Stomach (tissue), 4 donors: ENCODE measurements around the gene MYO16.

Experiments
- EP300 ChIP-seq: sonication (generic); formaldehyde crosslinking; IDR thresholded peaks from one replicate; pipeline ENCODE4 v1.6.1; 2017; ENCODE audit warnings: antibody characterized with exemption
- POLR2A ChIP-seq, 4 donors: fragments of 450-650 bp; IDR thresholded peaks; one replicate each; pipeline ENCODE4 v1.6.1; 2016; ENCODE audit warnings: antibody characterized with exemption in 4 of 4, control low read depth in 2 of 4, mild to moderate bottlenecking in 1 of 4, moderate library complexity in 1 of 4
- TF ChIP-seq, protein P1 (sequence below), 7 experiments: fragments of 450-650 bp in 4 of 7; fragments of 200-600 bp in 3 of 7; sonication (generic) in 3 of 7; IDR thresholded peaks; one replicate each; pipeline ENCODE4 v1.5.1; 2016 to 2019; ENCODE audit warnings: antibody characterized with exemption in 7 of 7, control low read depth in 2 of 7, mild to moderate bottlenecking in 1 of 7

DNA sequence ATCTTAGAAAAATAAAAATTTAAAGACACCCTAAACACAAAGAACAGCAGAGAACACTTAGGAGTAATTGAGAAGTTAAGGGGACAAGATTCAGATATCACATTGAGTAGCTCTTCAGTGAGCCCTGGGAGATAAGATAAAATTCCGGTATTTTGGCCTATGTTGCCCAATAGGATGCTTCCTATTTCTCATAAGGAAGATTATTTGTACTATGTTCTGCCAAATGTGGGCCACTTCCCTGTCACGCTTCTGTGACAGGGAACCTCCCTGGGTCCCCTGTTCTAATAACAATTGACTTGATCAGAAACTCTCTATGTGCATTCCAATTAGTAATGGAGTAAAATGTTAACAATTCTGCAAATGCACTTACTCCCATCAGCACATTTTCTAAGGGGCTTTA, 310.7 kb downstream of the MYO16 start:
- TF ChIP-seq, protein P1, sequence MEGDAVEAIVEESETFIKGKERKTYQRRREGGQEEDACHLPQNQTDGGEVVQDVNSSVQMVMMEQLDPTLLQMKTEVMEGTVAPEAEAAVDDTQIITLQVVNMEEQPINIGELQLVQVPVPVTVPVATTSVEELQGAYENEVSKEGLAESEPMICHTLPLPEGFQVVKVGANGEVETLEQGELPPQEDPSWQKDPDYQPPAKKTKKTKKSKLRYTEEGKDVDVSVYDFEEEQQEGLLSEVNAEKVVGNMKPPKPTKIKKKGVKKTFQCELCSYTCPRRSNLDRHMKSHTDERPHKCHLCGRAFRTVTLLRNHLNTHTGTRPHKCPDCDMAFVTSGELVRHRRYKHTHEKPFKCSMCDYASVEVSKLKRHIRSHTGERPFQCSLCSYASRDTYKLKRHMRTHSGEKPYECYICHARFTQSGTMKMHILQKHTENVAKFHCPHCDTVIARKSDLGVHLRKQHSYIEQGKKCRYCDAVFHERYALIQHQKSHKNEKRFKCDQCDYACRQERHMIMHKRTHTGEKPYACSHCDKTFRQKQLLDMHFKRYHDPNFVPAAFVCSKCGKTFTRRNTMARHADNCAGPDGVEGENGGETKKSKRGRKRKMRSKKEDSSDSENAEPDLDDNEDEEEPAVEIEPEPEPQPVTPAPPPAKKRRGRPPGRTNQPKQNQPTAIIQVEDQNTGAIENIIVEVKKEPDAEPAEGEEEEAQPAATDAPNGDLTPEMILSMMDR (IDR thresholded peaks at IDR 0.05) = no peak
- no peak for TF ChIP-seq EP300
- no peak for TF ChIP-seq POLR2A (IDR thresholded peaks at IDR 0.05)
